Measurements from ENCODE around the gene DMP1.

GRCh38 chr4:87644286-87644685 is 5.8 kb upstream of the DMP1 start:
- no peak for TF ChIP-seq CTCF (IDR thresholded peaks at IDR 0.05; ENCODE audit: low read length)
- no peak for TF ChIP-seq EZH2 (IDR thresholded peaks at IDR 0.05; ENCODE audit: borderline replicate concordance, low read length)

Data from OCI-LY1 (cell line).